GM23248 (cell line): ENCODE data around the gene SIDT1. TPM values are rescaled to one million over a fixed set of nuclear protein-coding genes. Genes with fewer than 3 reads are reported as not detected.
A peak's percentile ranks its signal among the peaks of the same experiment; 100 is the strongest.

Source experiments
- DNase-seq: peaks from one replicate; pipeline ENCODE4 v3.0.0-alpha.2; 2015
- H2AFZ ChIP-seq: fragments of 200-600 bp; sonication (generic); 2 replicates; pipeline ENCODE4 v1.6.1; 2016; ENCODE audit warnings: antibody characterized with exemption
- H3F3A ChIP-seq: fragments of 200-600 bp; sonication (generic); 2 replicates; pipeline ENCODE4 v1.6.1; 2016; ENCODE audit warnings: mild to moderate bottlenecking, antibody characterized with exemption, mixed run types; ENCODE audit not compliant: insufficient read depth
- H3K27ac ChIP-seq: fragments of 200-600 bp; sonication (generic); 2 replicates; pipeline ENCODE4 v1.5.1; 2016; ENCODE audit warnings: mild to moderate bottlenecking
- H3K27me3 ChIP-seq: fragments of 200-600 bp; sonication (generic); replicated peaks from 2 replicates; pipeline ENCODE4 v1.6.1; 2016; ENCODE audit warnings: mild to moderate bottlenecking; ENCODE audit not compliant: insufficient read depth
- H3K36me3 ChIP-seq: fragments of 200-600 bp; sonication (generic); 2 replicates; pipeline ENCODE4 v1.6.1; 2016; ENCODE audit warnings: low read depth, mild to moderate bottlenecking
- H3K4me1 ChIP-seq: fragments of 200-600 bp; sonication (generic); 2 replicates; pipeline ENCODE4 v1.6.1; 2016; ENCODE audit warnings: mild to moderate bottlenecking; ENCODE audit not compliant: insufficient read depth
- H3K4me2 ChIP-seq: fragments of 200-600 bp; sonication (generic); one replicate; pipeline ENCODE4 v1.6.1; 2016; ENCODE audit warnings: mild to moderate bottlenecking; ENCODE audit not compliant: unreplicated experiment
- H3K4me3 ChIP-seq: fragments of 200-600 bp; sonication (generic); 2 replicates; pipeline ENCODE4 v1.5.1; 2016; ENCODE audit warnings: mild to moderate bottlenecking
- H3K79me2 ChIP-seq: fragments of 200-600 bp; sonication (generic); 2 replicates; pipeline ENCODE4 v1.6.1; 2016; ENCODE audit warnings: mild to moderate bottlenecking; ENCODE audit not compliant: insufficient read depth
- H3K9ac ChIP-seq: fragments of 200-600 bp; sonication (generic); 2 replicates; pipeline ENCODE4 v1.6.1; 2016; ENCODE audit warnings: mild to moderate bottlenecking
- H3K9me2 ChIP-seq: fragments of 200-600 bp; sonication (generic); 2 replicates; pipeline ENCODE4 v1.6.1; 2016; ENCODE audit warnings: mixed run types, mild to moderate bottlenecking, moderate library complexity; ENCODE audit not compliant: insufficient read depth
- H3K9me3 ChIP-seq: fragments of 200-600 bp; sonication (generic); one replicate; pipeline ENCODE4 v1.6.1; 2017; ENCODE audit warnings: low read depth
- H4K20me1 ChIP-seq: fragments of 200-600 bp; sonication (generic); 2 replicates; pipeline ENCODE4 v1.6.0; 2016; ENCODE audit not compliant: insufficient read depth
- EZH2 ChIP-seq: fragments of 200-600 bp; sonication (generic); IDR thresholded peaks from 2 replicates; pipeline ENCODE4 v1.6.1; 2018; ENCODE audit warnings: antibody characterized with exemption, mild to moderate bottlenecking; ENCODE audit not compliant: insufficient read depth, poor library complexity, severe bottlenecking
- EZH2phosphoT487 ChIP-seq: fragments of 200-600 bp; sonication (generic); IDR thresholded peaks from 2 replicates; pipeline ENCODE4 v1.6.1; 2018; ENCODE audit warnings: antibody characterized with exemption, moderate library complexity, mild to moderate bottlenecking, low read depth; ENCODE audit not compliant: insufficient read depth
- WGBS, 2 experiments: methylation state at CpG; one replicate each; pipeline ENCODE4 v1.1.6; 2015 to 2017; ENCODE audit warnings: low lambda C conversion rate in 2 of 2, low coverage in 1 of 2; ENCODE audit errors: missing lambda C conversion rate in 2 of 2; 5-methylcytosine and 5-hydroxymethylcytosine counted together
- in situ Hi-C: fragments of 300-500 bp; cut with MboI; formaldehyde crosslinking; loops from 2 replicates; pipeline ENCODE4 v1.15.0; 2020
- polyA plus RNA-seq: library from polyadenylated mRNA; unstranded; fragments of >200 nt; fragmentation: Nextera tagmentation; extraction: Ambion mirVana; gene quantifications from 2 replicates; pipeline ENCODE4 v1.2.1, GENCODE V29; 2016
- total RNA-seq: library from RNA; depleted of rRNA; stranded (reverse); fragments of >200 nt; shearing (Covaris generic); gene quantifications from 2 replicates; pipeline ENCODE4 v1.2.3, GENCODE V29; 2014

Gene SIDT1
- total and polyA plus RNA-seq, 2 experiments from 2014 or later: not detected

GRCh38 chr3:113628788-113629187, 96.4 kb downstream of the SIDT1 start:
- no peak overlapping the region for H3K4me2 ChIP-seq
- H3K9ac ChIP-seq: no peak overlapping the region
- no peaks in the 10 kb centered on the region for H3K9me2 ChIP-seq
- in situ Hi-C loops: no loop called here
- H3F3A ChIP-seq: no peaks in the 10 kb centered on the region
- 85 to 88% methylated on average over 6 of the region's 6 CpGs for WGBS, 2 experiments
- no peaks in the 10 kb centered on the region for H3K9me3 ChIP-seq
- no peak overlapping the region for H3K4me3 ChIP-seq
- no peak for TF ChIP-seq EZH2
- TF ChIP-seq EZH2phosphoT487: no peak
- DNase-seq: no peak
- no peak overlapping the region for H2AFZ ChIP-seq
- no peaks in the 10 kb centered on the region for H3K36me3 ChIP-seq
- H3K27ac ChIP-seq: no peak overlapping the region
- no peaks in the 10 kb centered on the region for H4K20me1 ChIP-seq
- peaks cover 10% of the 10 kb centered on the region for H3K27me3 ChIP-seq
- no peaks in the 10 kb centered on the region for H3K4me1 ChIP-seq
- H3K79me2 ChIP-seq: no peaks in the 10 kb centered on the region

- Histone ChIP-seq H3K4me1 (no peaks in the 10 kb centered on the region), H3K36me3 (no peaks in the 10 kb centered on the region), H3K4me3 (no peak overlapping the region), H3K79me2 (no peaks in the 10 kb centered on the region), H3K27me3 (peaks cover 5% of the 10 kb centered on the region), H2AFZ (peak overlapping the region; percentile 24; the same call in 1 of the 2 replicates), H3K9me2 (no peaks in the 10 kb centered on the region), H3K9ac (no peak overlapping the region), H3K4me2 (no peak overlapping the region), H3F3A (no peaks in the 10 kb centered on the region), H4K20me1 (no peaks in the 10 kb centered on the region), H3K9me3 (no peaks in the 10 kb centered on the region), H3K27ac (no peak overlapping the region)
- in situ Hi-C loops: no loop called here
- DNase-seq: peak; percentile 4
- TF ChIP-seq EZH2phosphoT487 (no peak), EZH2 (no peak)
- 52% methylated on average over 16 of the region's 16 CpGs for WGBS, 2 experiments
Measured at GRCh38 chr3:113629584-113630421, 97.4 kb downstream of the SIDT1 start.

- Histone ChIP-seq H3K27ac (no peak overlapping the region), H3K27me3 (peaks cover 5% of the 10 kb centered on the region), H4K20me1 (no peaks in the 10 kb centered on the region), H3F3A (no peaks in the 10 kb centered on the region), H2AFZ (no peak overlapping the region), H3K4me3 (no peak overlapping the region), H3K9me3 (no peaks in the 10 kb centered on the region), H3K9ac (no peak overlapping the region), H3K79me2 (no peaks in the 10 kb centered on the region), H3K4me1 (no peaks in the 10 kb centered on the region), H3K4me2 (no peak overlapping the region), H3K9me2 (no peaks in the 10 kb centered on the region), H3K36me3 (no peaks in the 10 kb centered on the region)
- in situ Hi-C loops: no loop called here
- TF ChIP-seq EZH2phosphoT487 (no peak), EZH2 (no peak)
- no peak for DNase-seq
- 57 to 59% methylated on average over 3 of the region's 3 CpGs for WGBS, 2 experiments
Measured at GRCh38 chr3:113630956-113631542, 98.7 kb downstream of the SIDT1 start.

GRCh38 chr3:113631573-113631972, 99.2 kb downstream of the SIDT1 start:
- H3K4me1 ChIP-seq: no peaks in the 10 kb centered on the region
- TF ChIP-seq EZH2 (no peak), EZH2phosphoT487 (no peak)
- H3K4me3 ChIP-seq: no peak overlapping the region
- H3K9me3 ChIP-seq: no peaks in the 10 kb centered on the region
- H3K9ac ChIP-seq: no peak overlapping the region
- peaks cover 5% of the 10 kb centered on the region for H3K27me3 ChIP-seq
- in situ Hi-C loops: no loop called here
- no peak overlapping the region for H3K4me2 ChIP-seq
- H3K79me2 ChIP-seq: no peaks in the 10 kb centered on the region
- H3K36me3 ChIP-seq: no peaks in the 10 kb centered on the region
- no peaks in the 10 kb centered on the region for H3F3A ChIP-seq
- H3K9me2 ChIP-seq: no peaks in the 10 kb centered on the region
- H4K20me1 ChIP-seq: no peaks in the 10 kb centered on the region
- no peak overlapping the region for H3K27ac ChIP-seq
- 81 to 82% methylated on average over 6 of the region's 6 CpGs for WGBS, 2 experiments
- no peak overlapping the region for H2AFZ ChIP-seq
- DNase-seq: no peak
